ENCODE results near the gene CSRNP3.

Gene CSRNP3

DNA sequence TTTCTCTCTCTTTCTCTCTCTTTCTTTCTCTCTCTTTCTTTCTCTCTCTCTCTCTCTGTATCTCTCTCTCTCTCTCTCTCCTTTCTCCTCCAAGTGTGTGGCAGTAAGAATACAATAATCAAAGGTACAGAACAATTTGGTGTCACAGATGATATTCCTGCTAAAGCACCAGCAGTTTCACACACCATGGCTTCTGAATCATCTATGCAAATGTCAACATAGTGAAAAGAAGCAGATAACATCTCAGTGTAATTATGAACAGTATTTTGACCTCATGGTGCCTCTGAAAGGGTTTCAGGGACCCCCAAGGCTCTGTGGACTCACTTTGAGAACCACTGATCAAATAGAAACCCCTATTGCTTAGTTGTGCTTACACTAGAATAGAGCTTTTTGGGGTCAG is 38.5 kb upstream of the CSRNP3 start:
- TF ChIP-seq, protein P1, sequence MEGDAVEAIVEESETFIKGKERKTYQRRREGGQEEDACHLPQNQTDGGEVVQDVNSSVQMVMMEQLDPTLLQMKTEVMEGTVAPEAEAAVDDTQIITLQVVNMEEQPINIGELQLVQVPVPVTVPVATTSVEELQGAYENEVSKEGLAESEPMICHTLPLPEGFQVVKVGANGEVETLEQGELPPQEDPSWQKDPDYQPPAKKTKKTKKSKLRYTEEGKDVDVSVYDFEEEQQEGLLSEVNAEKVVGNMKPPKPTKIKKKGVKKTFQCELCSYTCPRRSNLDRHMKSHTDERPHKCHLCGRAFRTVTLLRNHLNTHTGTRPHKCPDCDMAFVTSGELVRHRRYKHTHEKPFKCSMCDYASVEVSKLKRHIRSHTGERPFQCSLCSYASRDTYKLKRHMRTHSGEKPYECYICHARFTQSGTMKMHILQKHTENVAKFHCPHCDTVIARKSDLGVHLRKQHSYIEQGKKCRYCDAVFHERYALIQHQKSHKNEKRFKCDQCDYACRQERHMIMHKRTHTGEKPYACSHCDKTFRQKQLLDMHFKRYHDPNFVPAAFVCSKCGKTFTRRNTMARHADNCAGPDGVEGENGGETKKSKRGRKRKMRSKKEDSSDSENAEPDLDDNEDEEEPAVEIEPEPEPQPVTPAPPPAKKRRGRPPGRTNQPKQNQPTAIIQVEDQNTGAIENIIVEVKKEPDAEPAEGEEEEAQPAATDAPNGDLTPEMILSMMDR (IDR thresholded peaks at IDR 0.05; ENCODE audit: low read depth, low read length, missing control alignments), result no peak
- in situ Hi-C loops (cut with HindIII; ENCODE audit: low sequenced_read_pairs), result no loop called here
- no peak overlapping the region for H3K4me3 ChIP-seq (ENCODE audit: low read depth, low read length)
- DNase-seq (ENCODE audit: low read depth), result no peak

DNA sequence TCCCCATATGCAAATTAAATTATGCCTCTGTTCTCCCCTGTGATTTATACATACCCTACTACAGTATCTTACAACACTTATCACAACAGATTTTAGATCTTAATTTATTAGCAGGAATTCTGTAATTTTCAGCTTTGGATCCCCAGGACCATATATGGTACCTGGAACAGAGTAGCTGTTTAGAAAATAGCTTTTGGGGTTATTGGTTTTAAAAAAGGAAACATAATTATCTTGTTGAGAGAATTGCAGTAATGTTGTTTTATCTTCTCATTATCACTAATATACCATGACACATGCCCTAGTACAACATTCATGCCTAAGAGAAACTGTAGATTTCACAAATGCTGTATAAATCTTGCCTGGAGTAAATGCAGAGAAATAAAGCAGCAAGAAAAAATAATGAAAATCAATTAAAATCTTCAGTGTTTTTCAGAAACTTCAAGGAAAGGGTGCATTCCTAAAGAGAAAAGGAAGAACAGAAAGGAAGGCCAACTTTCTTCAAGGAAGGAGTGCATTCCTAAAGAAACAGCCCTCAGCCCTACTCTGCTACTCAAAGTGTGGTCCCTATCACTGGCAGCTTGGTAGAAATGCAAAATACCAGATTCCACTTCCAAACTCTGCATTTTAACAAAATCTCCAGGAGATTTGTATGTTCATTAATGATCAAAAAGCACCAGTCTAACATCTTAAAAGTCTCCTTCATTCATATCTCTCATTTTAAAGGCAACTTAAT is 37.1 kb upstream of the CSRNP3 start:
- H3K4me3 ChIP-seq (ENCODE audit: low read depth, low read length), result no peak overlapping the region
- TF ChIP-seq, protein P1 (IDR thresholded peaks at IDR 0.05; ENCODE audit: low read depth, low read length, missing control alignments), result no peak
- in situ Hi-C loops (cut with HindIII; ENCODE audit: low sequenced_read_pairs), result no loop called here
- DNase-seq (ENCODE audit: low read depth), result no peak

DNA sequence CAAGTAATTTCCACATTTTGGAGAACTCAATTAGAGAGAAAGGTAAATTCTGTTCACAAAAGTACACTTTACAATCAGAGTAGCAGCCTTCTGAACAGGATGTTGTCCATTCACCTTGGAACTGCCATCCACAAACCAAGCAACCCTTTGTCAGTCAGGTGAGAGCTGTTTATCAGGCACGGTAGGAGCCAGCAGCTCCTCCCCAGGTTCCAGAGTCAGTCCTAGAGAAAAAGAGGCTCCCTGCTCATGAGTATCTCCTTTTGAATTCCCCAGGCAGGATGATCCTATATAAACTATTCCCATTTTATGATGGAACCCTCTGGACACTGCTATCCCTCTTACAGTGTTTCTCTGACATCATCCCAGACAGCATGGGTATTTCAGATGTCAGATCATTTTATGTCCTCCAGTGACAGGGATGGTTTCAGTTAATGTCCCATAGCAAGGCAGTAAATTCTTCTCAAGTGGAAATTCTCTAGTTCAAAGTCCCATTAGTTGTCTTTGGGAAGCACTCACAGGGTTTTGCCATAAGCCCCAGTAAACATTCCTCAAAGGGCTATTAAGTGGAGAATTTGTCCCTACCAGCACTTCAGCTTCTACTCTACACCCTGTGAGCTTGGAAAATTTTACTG is 34.5 kb upstream of the CSRNP3 start:
- no peak for DNase-seq (ENCODE audit: low read depth)
- H3K4me3 ChIP-seq (ENCODE audit: low read depth, low read length), result no peak overlapping the region
- TF ChIP-seq, protein P1 (IDR thresholded peaks at IDR 0.05; ENCODE audit: low read depth, low read length, missing control alignments), result no peak
- in situ Hi-C loops (cut with HindIII; ENCODE audit: low sequenced_read_pairs), result no loop called here

DNA sequence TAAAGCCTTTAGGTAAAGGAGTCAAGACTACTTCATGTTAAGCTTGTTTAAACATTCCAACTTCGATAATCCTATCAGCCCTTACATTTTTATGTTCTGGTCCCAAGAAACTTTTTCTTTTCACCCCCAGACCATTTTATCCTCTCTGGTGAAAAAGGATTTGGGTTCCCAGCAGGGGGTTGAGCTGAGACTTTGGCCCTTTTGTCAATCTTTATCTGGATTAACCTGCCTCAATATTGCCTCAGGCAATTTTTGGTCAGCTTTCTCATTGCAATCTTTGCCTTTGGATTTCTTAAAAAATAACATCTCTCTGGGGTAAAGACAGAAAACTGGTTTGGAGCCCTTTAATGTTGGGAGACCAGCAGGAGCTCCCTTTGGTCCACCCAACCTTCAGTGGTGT is 33.9 kb upstream of the CSRNP3 start:
- DNase-seq (ENCODE audit: low read depth), result no peak
- TF ChIP-seq, protein P1 (IDR thresholded peaks at IDR 0.05; ENCODE audit: low read depth, low read length, missing control alignments), result no peak
- no peak overlapping the region for H3K4me3 ChIP-seq (ENCODE audit: low read depth, low read length)
- in situ Hi-C loops (cut with HindIII; ENCODE audit: low sequenced_read_pairs), result no loop called here

DNA sequence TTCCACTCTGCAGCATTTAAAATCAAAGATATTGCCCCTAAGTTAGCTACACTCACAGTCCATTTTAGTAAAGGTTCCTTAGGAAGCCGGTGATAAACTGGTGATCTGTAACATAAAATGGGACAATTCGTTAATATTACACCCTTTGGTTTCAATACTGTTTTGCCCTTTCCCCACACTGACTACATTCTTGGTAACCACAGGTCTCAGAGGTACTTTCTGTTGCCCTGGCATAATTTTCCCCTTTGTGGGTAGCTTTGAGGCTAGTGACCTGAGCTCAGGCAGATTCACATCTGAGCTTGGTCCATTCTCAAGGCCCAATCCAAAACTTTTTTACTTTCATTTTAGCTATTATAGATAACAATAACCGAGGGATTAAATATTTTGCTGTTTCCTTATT is 32.9 kb upstream of the CSRNP3 start:
- no peak overlapping the region for H3K4me3 ChIP-seq (ENCODE audit: low read depth, low read length)
- DNase-seq (ENCODE audit: low read depth), result no peak
- TF ChIP-seq, protein P1 (IDR thresholded peaks at IDR 0.05; ENCODE audit: low read depth, low read length, missing control alignments), result no peak
- in situ Hi-C loops (cut with HindIII; ENCODE audit: low sequenced_read_pairs), result no loop called here

DNA sequence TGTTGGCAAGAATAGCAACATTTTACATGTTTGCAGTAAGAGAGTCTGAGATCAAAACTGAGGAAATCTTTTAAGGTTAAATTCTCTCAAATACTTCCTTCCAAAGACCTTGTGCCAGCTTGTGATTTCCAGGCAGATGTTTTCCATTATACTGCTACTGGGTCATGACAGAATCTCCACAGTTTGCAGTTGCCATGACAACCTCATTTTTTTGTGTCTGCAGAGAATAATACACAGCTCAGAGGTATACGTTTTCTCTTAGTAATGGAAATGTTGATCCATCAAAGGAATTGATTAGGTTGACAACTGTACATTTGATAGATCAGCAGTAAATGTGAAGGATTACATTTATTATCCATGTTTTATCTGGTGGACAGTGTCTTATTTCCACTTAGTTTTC is 29.1 kb upstream of the CSRNP3 start:
- TF ChIP-seq, protein P1 (IDR thresholded peaks at IDR 0.05; ENCODE audit: low read depth, low read length, missing control alignments), result no peak
- DNase-seq (ENCODE audit: low read depth), result peak; percentile 80
- in situ Hi-C loops (cut with HindIII; ENCODE audit: low sequenced_read_pairs), result no loop called here

More for the DNA sequence above, 29.1 kb upstream of the CSRNP3 start:
- no peak overlapping the region for H3K4me3 ChIP-seq (ENCODE audit: low read depth, low read length)

All from astrocyte of the cerebellum (primary cell).